ENCODE measurements around the gene RPS27L.
A peak's percentile ranks its signal among the peaks of the same experiment; 100 is the strongest.

Gene RPS27L

GRCh38 chr15:63188247-63188925, 31.1 kb upstream of the RPS27L start:
- no peak for DNase-seq (ENCODE audit: insufficient read length, low spot score)
- FAIRE-seq = no peak

GRCh38 chr15:63187589-63188226, 30.4 kb upstream of the RPS27L start:
- FAIRE-seq = no peak
- DNase-seq (ENCODE audit: insufficient read length, low spot score) = no peak

GRCh38 chr15:63186065-63186464, 28.8 kb upstream of the RPS27L start:
- DNase-seq (ENCODE audit: insufficient read length, low spot score) = no peak
- no peak for FAIRE-seq

- FAIRE-seq (no peak), DNase-seq (ENCODE audit: insufficient read length, low spot score) (no peak)
Observed at GRCh38 chr15:63185206-63185605, 27.9 kb upstream of the RPS27L start.

- no peak for FAIRE-seq
- no peak for DNase-seq (ENCODE audit: insufficient read length, low spot score)
Observed at GRCh38 chr15:63181648-63182047, 24.4 kb upstream of the RPS27L start.

- FAIRE-seq (no peak), DNase-seq (ENCODE audit: insufficient read length, low spot score) (no peak)
Observed at GRCh38 chr15:63180746-63181145, 23.5 kb upstream of the RPS27L start.

- FAIRE-seq (no peak), DNase-seq (ENCODE audit: insufficient read length, low spot score) (no peak)
Observed at GRCh38 chr15:63178034-63178433, 20.8 kb upstream of the RPS27L start.

- FAIRE-seq = no peak
- no peak for DNase-seq (ENCODE audit: insufficient read length, low spot score)
Observed at GRCh38 chr15:63176302-63176701, 19.0 kb upstream of the RPS27L start.

GRCh38 chr15:63172851-63173451, 15.7 kb upstream of the RPS27L start:
- FAIRE-seq = no peak
- no peak for DNase-seq (ENCODE audit: insufficient read length, low spot score)

GRCh38 chr15:63172376-63172775, 15.1 kb upstream of the RPS27L start:
- FAIRE-seq (no peak), DNase-seq (ENCODE audit: insufficient read length, low spot score) (no peak)

- DNase-seq (ENCODE audit: insufficient read length, low spot score) (no peak), FAIRE-seq (no peak)
Observed at GRCh38 chr15:63169788-63170187, 12.5 kb upstream of the RPS27L start.

- FAIRE-seq (no peak), DNase-seq (ENCODE audit: insufficient read length, low spot score) (no peak)
Observed at GRCh38 chr15:63166219-63166618, 8.9 kb upstream of the RPS27L start.

GRCh38 chr15:63165166-63165859, 8.0 kb upstream of the RPS27L start:
- FAIRE-seq = no peak
- no peak for DNase-seq (ENCODE audit: insufficient read length, low spot score)

GRCh38 chr15:63163217-63163616, 5.9 kb upstream of the RPS27L start:
- DNase-seq (ENCODE audit: insufficient read length, low spot score) (no peak), FAIRE-seq (no peak)

- DNase-seq (ENCODE audit: insufficient read length, low spot score) (no peak), FAIRE-seq (no peak)
Observed at GRCh38 chr15:63160638-63161037, 3.4 kb upstream of the RPS27L start.

GRCh38 chr15:63157891-63158431, 684 bp upstream of the RPS27L start:
- DNase-seq (ENCODE audit: insufficient read length, low spot score) (peak; percentile 29), FAIRE-seq (peak; percentile 58)

GRCh38 chr15:63156755-63157117, 541 bp downstream of the RPS27L start:
- FAIRE-seq (no peak), DNase-seq (ENCODE audit: insufficient read length, low spot score) (no peak)

GRCh38 chr15:63156086-63156710, 1.1 kb downstream of the RPS27L start:
- FAIRE-seq = peak; percentile 91

GRCh38 chr15:63155486-63155885, 1.8 kb downstream of the RPS27L start:
- FAIRE-seq (no peak), DNase-seq (ENCODE audit: insufficient read length, low spot score) (no peak)

More at GRCh38 chr15:63156086-63156710, 1.1 kb downstream of the RPS27L start:
- no peak for DNase-seq (ENCODE audit: insufficient read length, low spot score)

GRCh38 chr15:63151665-63152064, 5.6 kb downstream of the RPS27L start:
- DNase-seq (ENCODE audit: insufficient read length, low spot score) (no peak), FAIRE-seq (no peak)

GRCh38 chr15:63146684-63147083, 10.6 kb downstream of the RPS27L start:
- no peak for FAIRE-seq
- no peak for DNase-seq (ENCODE audit: insufficient read length, low spot score)
